Measurements from ENCODE around the gene FSCN2. TPM values are rescaled to one million over a fixed set of nuclear protein-coding genes. Genes with fewer than 3 reads are reported as not detected.
"Not testable (repeated sequence)": the region's sequence is repeated elsewhere in the genome, so short reads cannot be mapped to it uniquely, and the experiment has no call there.

The FSCN2 gene
- total RNA-seq, 1 experiment from 2014 or later = 4.3 TPM

- no peaks in the 10 kb centered on the region for H3K9me3 ChIP-seq (ENCODE audit: insufficient read depth, low read depth)
- H3K27me3 ChIP-seq (ENCODE audit: insufficient read depth, low read depth) = peaks cover 8% of the 10 kb centered on the region; the same call in 1 of the 2 replicates
- TF ChIP-seq EZH2 (IDR thresholded peaks at IDR 0.05; ENCODE audit: low read depth) = no peak
- no peak for TF ChIP-seq CTCF (conservative IDR thresholded peaks at IDR 0.05)
- H3K4me2 ChIP-seq = no peak overlapping the region
- CTCF ChIA-PET = no interaction called here
- intact Hi-C loops (cut with micrococcal nuclease; ENCODE audit: unreplicated experiment) = no loop called here
- POLR2A ChIA-PET (ENCODE audit: unreplicated experiment) = interaction anchor here (0.6 to 1.5 kb wide), 2 partner anchors 10 to 331 kb away, joined by 3 to 5 read pairs; no protein-coding TSS in a partner anchor
- H3K4me1 ChIP-seq (replicated peaks; ENCODE audit: insufficient read depth) = no peaks in the 10 kb centered on the region
- H4K20me1 ChIP-seq (ENCODE audit: insufficient read depth) = no peaks in the 10 kb centered on the region
- no peaks in the 10 kb centered on the region for H3K9me2 ChIP-seq (ENCODE audit: insufficient read depth)
- no peak overlapping the region for H2AFZ ChIP-seq
- DNase-seq = peak in 1 of 2 experiments; percentile 12
- H3K79me2 ChIP-seq (ENCODE audit: low read depth) = no peaks in the 10 kb centered on the region
- no peaks in the 10 kb centered on the region for H3K36me3 ChIP-seq (ENCODE audit: low read depth)
- H3F3A ChIP-seq (ENCODE audit: insufficient read depth, low read depth) = no peaks in the 10 kb centered on the region
- H3K4me3 ChIP-seq = no peak overlapping the region
- no TSS peak for BruUV-seq (replicated peaks)
- H3K27ac ChIP-seq = no peak overlapping the region
Measured at GRCh38 chr17:81528651-81529436, 667 bp downstream of the FSCN2 start.

- Histone ChIP-seq H2AFZ (no peak overlapping the region), H4K20me1 (ENCODE audit: insufficient read depth) (no peaks in the 10 kb centered on the region), H3K9me3 (ENCODE audit: insufficient read depth, low read depth) (no peaks in the 10 kb centered on the region), H3K27ac (no peak overlapping the region), H3K36me3 (ENCODE audit: low read depth) (no peaks in the 10 kb centered on the region), H3K27me3 (ENCODE audit: insufficient read depth, low read depth) (peaks cover 8% of the 10 kb centered on the region; the same call in 1 of the 2 replicates), H3K4me3 (no peak overlapping the region), H3K4me1 (replicated peaks; ENCODE audit: insufficient read depth) (no peaks in the 10 kb centered on the region), H3F3A (ENCODE audit: insufficient read depth, low read depth) (no peaks in the 10 kb centered on the region), H3K9me2 (ENCODE audit: insufficient read depth) (no peaks in the 10 kb centered on the region), H3K4me2 (no peak overlapping the region), H3K79me2 (ENCODE audit: low read depth) (no peaks in the 10 kb centered on the region)
- TF ChIP-seq CTCF (conservative IDR thresholded peaks at IDR 0.05) = no peak
- no peak for DNase-seq
- intact Hi-C loops (cut with micrococcal nuclease; ENCODE audit: unreplicated experiment) = no loop called here
- CTCF ChIA-PET = no interaction called here
- BruUV-seq (replicated peaks) = no TSS peak
- POLR2A ChIA-PET (ENCODE audit: unreplicated experiment) = no interaction called here
Measured at GRCh38 chr17:81529437-81529803, 1.2 kb downstream of the FSCN2 start.

- H3K9me3 ChIP-seq (ENCODE audit: insufficient read depth, low read depth); CTCF ChIA-PET; H3K27ac ChIP-seq; POLR2A ChIA-PET (ENCODE audit: unreplicated experiment); H3K9me2 ChIP-seq (ENCODE audit: insufficient read depth); BruUV-seq (replicated peaks); H2AFZ ChIP-seq; DNase-seq; intact Hi-C loops (cut with micrococcal nuclease; ENCODE audit: unreplicated experiment); H3K79me2 ChIP-seq (ENCODE audit: low read depth); H4K20me1 ChIP-seq (ENCODE audit: insufficient read depth); H3K4me1 ChIP-seq (replicated peaks; ENCODE audit: insufficient read depth); H3K36me3 ChIP-seq (ENCODE audit: low read depth); H3F3A ChIP-seq (ENCODE audit: insufficient read depth, low read depth); H3K4me2 ChIP-seq; H3K4me3 ChIP-seq; H3K27me3 ChIP-seq (ENCODE audit: insufficient read depth, low read depth): not testable (repeated sequence)
Measured at GRCh38 chr17:81531013-81531412, 2.8 kb downstream of the FSCN2 start.

GRCh38 chr17:81531998-81532404, 3.8 kb downstream of the FSCN2 start:
- H3K9me2 ChIP-seq (ENCODE audit: insufficient read depth); intact Hi-C loops (cut with micrococcal nuclease; ENCODE audit: unreplicated experiment); H3K27ac ChIP-seq; H3K27me3 ChIP-seq (ENCODE audit: insufficient read depth, low read depth); POLR2A ChIA-PET (ENCODE audit: unreplicated experiment); H3K4me2 ChIP-seq; BruUV-seq (replicated peaks); H2AFZ ChIP-seq; H3K79me2 ChIP-seq (ENCODE audit: low read depth); H3K4me1 ChIP-seq (replicated peaks; ENCODE audit: insufficient read depth); H3F3A ChIP-seq (ENCODE audit: insufficient read depth, low read depth); DNase-seq; H3K36me3 ChIP-seq (ENCODE audit: low read depth); H4K20me1 ChIP-seq (ENCODE audit: insufficient read depth); H3K4me3 ChIP-seq; CTCF ChIA-PET; H3K9me3 ChIP-seq (ENCODE audit: insufficient read depth, low read depth): not testable (repeated sequence)
